ENCODE measurements around the gene HSPA13. TPM values are rescaled to one million over a fixed set of nuclear protein-coding genes. Genes with fewer than 3 reads are reported as not detected.

The HSPA13 gene
- total RNA-seq, 2 donors from 2014 or later, result 35.0 to 39.7 TPM

- H3K27me3 Mint-ChIP-seq (ENCODE audit: insufficient read depth), result no peaks in the 10 kb centered on the region
These were observed 1.5 kb upstream of the HSPA13 start for GRCh38 chr21:14384453-14384852.

DNA sequence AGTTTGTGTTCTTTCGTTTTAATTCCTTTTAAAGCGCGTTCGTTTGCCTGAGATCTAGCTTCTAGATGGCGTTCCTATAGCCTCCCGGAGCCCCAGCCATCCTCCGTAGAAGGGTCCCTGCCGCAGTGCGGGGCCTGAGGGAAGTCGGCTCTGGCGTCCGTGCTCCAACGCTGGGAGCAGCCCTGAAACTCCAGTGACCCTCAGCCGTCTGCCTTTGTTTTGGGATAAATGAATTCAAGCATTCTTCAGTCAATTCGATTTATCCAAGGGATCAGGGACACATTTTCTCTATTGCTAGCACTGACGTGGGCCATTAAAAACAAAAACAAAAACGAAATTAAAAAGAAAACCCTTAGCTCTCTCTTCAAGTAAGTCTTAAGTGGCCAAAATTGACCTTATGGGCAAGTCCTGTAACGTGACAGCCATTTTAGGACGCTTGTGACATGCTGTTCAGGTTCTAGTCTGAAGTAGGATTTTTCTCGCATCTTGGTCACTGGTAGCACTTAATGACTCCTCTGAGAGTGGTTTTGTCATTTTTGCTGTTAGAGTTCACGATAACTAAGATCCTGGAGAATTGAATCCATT lies 742 bp upstream of the HSPA13 start:
- Histone ChIP-seq H3K36me3 (ENCODE audit: control insufficient read depth, insufficient read depth, low read length) (peaks cover 17% of the 10 kb centered on the region), H3K27me3 (ENCODE audit: control insufficient read depth, insufficient read depth, low read length, poor library complexity, severe bottlenecking) (no peaks in the 10 kb centered on the region), H3K4me1 (ENCODE audit: control insufficient read depth, insufficient read depth, low read length) (peaks cover 2% of the 10 kb centered on the region), H3K9ac (ENCODE audit: extremely low read depth, low read length, poor library complexity, severe bottlenecking) (peak overlapping the region; percentile 76), H3K9me3 (ENCODE audit: control insufficient read depth, low read length) (no peaks in the 10 kb centered on the region), H3K4me3 (ENCODE audit: low read length) (peak overlapping the region; percentile 88), H3K27ac (ENCODE audit: low read depth, low read length) (peak overlapping the region; percentile 93)
- H3K27ac Mint-ChIP-seq, result peak overlapping the region; percentile 100
- H3K4me1 Mint-ChIP-seq, result peaks cover 27% of the 10 kb centered on the region
- 1 to 13% methylated on average over 12 to 21 of the region's 21 CpGs for WGBS, 2 experiments (ENCODE audit: insufficient coverage in 1 of 2, insufficient read length in 1 of 2)
- no peaks in the 10 kb centered on the region for H3K9me3 Mint-ChIP-seq
- no peaks in the 10 kb centered on the region for H3K27me3 Mint-ChIP-seq (ENCODE audit: insufficient read depth)
- DNase-seq, result no peak
- H3K4me3 Mint-ChIP-seq, result peak overlapping the region; percentile 99
- H3K36me3 Mint-ChIP-seq (ENCODE audit: low read depth), result peaks cover 13% of the 10 kb centered on the region
- TF ChIP-seq CTCF (conservative IDR thresholded peaks at IDR 0.05), result no peak

More at GRCh38 chr21:14384453-14384852, 1.5 kb upstream of the HSPA13 start:
- no peaks in the 10 kb centered on the region for H3K27me3 ChIP-seq (ENCODE audit: control insufficient read depth, insufficient read depth, low read length, poor library complexity, severe bottlenecking)
- Mint-ChIP-seq H3K36me3 (ENCODE audit: low read depth) (peaks cover 7% of the 10 kb centered on the region), H3K4me3 (peak overlapping the region; percentile 99), H3K9me3 (no peaks in the 10 kb centered on the region), H3K27ac (peak overlapping the region; percentile 100), H3K4me1 (peaks cover 27% of the 10 kb centered on the region)
- no peak for DNase-seq
- H3K9me3 ChIP-seq (ENCODE audit: control insufficient read depth, low read length), result no peaks in the 10 kb centered on the region
- WGBS, 2 experiments (ENCODE audit: insufficient coverage in 1 of 2, insufficient read length in 1 of 2), result 85 to 100% methylated on average over 1 to 2 of the region's 2 CpGs
- peaks cover 9% of the 10 kb centered on the region for H3K36me3 ChIP-seq (ENCODE audit: control insufficient read depth, insufficient read depth, low read length)
- H3K4me1 ChIP-seq (ENCODE audit: control insufficient read depth, insufficient read depth, low read length), result peaks cover 2% of the 10 kb centered on the region
- no peak overlapping the region for H3K27ac ChIP-seq (ENCODE audit: low read depth, low read length)
- no peak overlapping the region for H3K9ac ChIP-seq (ENCODE audit: extremely low read depth, low read length, poor library complexity, severe bottlenecking)
- TF ChIP-seq CTCF (conservative IDR thresholded peaks at IDR 0.05), result no peak
- H3K4me3 ChIP-seq (ENCODE audit: low read length), result peak overlapping the region; percentile 88

DNA sequence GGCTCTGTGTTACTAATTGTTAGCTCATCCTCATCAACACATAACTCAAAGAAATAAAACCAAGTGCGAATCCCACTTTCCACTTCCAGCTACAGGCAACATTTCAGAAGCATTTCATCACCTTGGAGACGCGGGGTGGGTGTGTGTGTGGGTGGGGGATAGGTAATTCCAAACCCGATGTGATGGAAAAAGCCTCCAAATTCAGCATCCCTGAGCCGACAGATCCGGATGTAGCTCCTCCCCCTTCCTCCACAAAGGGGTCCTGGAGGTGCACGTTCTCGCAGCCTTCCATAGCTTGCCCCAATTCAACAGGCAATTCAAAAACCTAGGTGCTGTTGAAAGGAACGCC lies 486 bp downstream of the HSPA13 start:
- Histone ChIP-seq H3K36me3 (ENCODE audit: control insufficient read depth, insufficient read depth, low read length) (peaks cover 29% of the 10 kb centered on the region), H3K4me3 (ENCODE audit: low read length) (peak overlapping the region; percentile 88), H3K4me1 (ENCODE audit: control insufficient read depth, insufficient read depth, low read length) (peaks cover 2% of the 10 kb centered on the region), H3K9ac (ENCODE audit: extremely low read depth, low read length, poor library complexity, severe bottlenecking) (peak overlapping the region; percentile 69), H3K27ac (ENCODE audit: low read depth, low read length) (peak overlapping the region; percentile 86), H3K9me3 (ENCODE audit: control insufficient read depth, low read length) (no peaks in the 10 kb centered on the region), H3K27me3 (ENCODE audit: control insufficient read depth, insufficient read depth, low read length, poor library complexity, severe bottlenecking) (no peaks in the 10 kb centered on the region)
- Mint-ChIP-seq H3K4me3 (peak overlapping the region; percentile 99), H3K27me3 (ENCODE audit: insufficient read depth) (no peaks in the 10 kb centered on the region), H3K9me3 (no peaks in the 10 kb centered on the region), H3K36me3 (ENCODE audit: low read depth) (peaks cover 24% of the 10 kb centered on the region), H3K4me1 (peaks cover 27% of the 10 kb centered on the region), H3K27ac (peak overlapping the region; percentile 100)
- no peak for DNase-seq
- WGBS, 2 experiments (ENCODE audit: insufficient coverage in 1 of 2, insufficient read length in 1 of 2), result 1% methylated on average over 7 of the region's 9 CpGs; no CpG with 5 or more reads in 1 of the 2 experiments
- no peak for TF ChIP-seq CTCF (conservative IDR thresholded peaks at IDR 0.05)

All from endodermal cell (in vitro differentiated cells).